SKM-1 treated with dmso at 0.1 percent for 144 hours (cell line): ENCODE results near the gene NKAIN2.
"Not testable (repeated sequence)": the region's sequence is repeated elsewhere in the genome, so short reads cannot be mapped to it uniquely, and the experiment has no call there.

Experiments
- DNase-seq: peaks from one replicate; lab custom pipeline; 2025; ENCODE audit not compliant: unreplicated experiment; lab: John Stamatoyannopoulos, UW

The NKAIN2 gene

GRCh38 chr6:123956492-123957139 lies 153.0 kb downstream of the NKAIN2 start:
- DNase-seq, result no peak

- DNase-seq, result no peak
These were observed 158.8 kb downstream of the NKAIN2 start for GRCh38 chr6:123962508-123962907.

DNA sequence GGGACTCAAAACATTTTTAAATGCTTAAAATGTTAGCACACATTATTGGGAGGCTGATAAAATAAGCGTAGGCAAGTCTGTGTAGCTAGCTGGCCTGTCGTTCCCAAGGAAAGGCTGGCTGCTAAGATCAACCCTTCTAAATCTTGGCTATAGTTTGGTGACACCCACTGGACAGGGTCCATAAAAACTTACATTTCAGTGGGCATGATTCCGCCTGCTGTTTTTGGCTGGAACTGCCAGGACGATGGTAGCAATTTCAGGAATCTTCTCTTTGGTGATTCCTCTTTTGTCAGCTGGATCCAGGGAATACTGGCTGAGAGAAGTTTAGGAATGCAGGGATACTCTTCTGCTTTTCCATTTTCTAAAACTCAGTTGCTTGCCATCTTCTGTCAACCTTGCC lies 162.2 kb downstream of the NKAIN2 start:
- DNase-seq, result no peak

- no peak for DNase-seq
These were observed 163.0 kb downstream of the NKAIN2 start for GRCh38 chr6:123966618-123967017.

DNA sequence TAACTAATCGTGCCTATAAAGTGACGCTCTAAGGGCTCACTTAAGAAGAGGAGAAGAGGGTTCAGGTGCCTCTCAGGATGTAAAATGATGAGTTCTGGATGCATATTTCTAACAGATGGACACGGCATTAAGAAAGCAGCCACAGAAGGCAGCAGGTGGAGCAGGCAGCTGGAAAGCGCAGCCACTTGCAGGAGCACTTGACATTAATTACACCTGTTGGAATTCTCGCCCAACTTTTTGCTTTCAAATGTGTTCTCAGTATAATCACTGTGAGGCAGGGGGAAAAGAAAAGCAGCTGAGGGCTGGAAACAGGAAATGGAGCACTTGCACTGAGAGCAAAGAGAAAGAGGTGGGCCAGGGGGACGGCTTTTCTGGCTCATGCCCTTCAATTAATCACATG lies 164.2 kb downstream of the NKAIN2 start:
- no peak for DNase-seq

DNA sequence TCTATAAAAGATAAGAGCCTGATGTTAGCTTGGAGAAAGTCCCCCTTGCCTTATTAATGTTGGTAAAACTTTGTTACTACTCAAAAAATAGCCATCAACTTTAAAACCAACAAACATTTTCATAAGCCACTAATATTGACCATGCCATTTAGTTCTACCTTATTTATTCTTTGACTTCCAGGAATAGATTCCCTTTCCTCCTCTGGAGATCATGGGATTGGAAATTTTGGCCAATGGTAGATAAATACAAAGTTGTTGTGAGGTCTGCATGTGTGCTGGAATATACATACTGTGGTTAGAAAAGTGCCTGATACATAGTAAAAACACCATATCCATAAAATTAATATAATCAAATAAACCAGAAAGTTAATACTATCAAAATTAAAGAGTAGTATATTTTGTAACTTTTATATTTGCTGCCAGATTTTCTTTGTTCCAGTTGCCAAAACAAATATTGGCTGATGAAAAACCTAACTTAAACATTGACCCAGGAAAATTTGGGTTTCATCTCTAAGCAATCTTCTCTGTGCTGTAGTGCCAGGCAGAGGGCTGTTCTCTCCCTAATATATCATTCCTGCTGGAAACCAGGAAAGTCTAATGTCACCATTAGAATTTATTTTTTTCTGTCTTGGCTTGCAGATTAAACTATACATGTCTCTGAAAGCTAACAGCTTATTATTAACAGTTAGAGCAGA lies 169.1 kb downstream of the NKAIN2 start:
- DNase-seq, result no peak

GRCh38 chr6:123980311-123980710 lies 176.6 kb downstream of the NKAIN2 start:
- no peak for DNase-seq

GRCh38 chr6:123986938-123987337 lies 183.3 kb downstream of the NKAIN2 start:
- DNase-seq, result no peak

DNA sequence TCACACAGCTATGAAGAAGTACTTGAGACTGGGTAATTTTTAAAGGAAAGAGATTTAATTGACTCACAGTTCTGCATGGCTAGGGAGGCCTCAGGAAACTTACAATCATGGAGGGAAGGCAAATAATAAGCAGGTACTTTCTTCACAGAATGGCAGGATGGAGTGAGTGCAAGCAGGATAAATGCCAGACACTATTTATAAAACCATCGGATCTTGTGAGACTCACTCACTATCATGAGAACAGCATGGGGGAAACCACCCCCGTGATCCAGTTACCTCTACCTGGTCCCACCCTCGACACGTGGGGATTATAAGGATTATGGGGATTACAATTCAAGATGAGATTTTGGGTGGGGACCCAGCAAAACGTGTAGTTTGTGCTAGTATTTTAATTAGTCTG lies 186.3 kb downstream of the NKAIN2 start:
- DNase-seq, result not testable (repeated sequence)

DNA sequence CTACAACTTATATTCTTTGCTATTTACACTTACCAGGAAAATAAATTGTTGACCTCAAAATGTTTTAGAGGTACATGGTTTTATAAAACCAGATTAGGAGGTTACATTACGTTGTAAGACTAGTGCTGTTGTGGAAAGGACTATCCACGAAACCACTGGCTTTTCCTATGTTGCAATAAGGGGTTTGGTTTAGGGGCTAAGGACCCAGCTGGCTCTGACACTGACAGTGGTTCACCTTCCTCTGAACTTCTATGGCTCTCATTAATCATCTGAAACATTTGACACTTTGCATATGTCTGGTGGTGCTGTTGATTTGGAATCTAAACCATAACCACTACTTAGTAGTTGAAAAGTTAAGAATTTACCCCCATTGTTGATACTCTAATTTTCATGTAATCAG lies 186.7 kb downstream of the NKAIN2 start:
- DNase-seq, result no peak

DNA sequence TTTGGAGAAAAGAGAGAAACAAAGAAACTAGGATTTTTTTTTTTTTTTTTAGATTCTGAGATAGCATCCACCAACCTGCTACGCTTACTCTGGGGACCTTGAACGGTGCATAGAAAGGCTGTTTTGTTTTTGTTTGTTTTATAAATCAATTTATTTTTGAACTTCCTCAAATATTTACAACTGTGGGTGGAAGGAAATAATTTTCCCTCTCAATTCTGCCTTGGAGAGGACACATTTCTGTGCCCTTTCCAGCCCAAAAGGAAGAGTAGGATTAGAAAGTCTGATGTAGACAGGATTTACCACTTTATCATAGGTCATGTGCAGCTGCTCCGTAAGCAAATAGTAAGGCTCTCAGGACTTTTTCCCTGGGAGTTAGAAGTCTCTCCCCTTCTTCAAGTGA lies 190.5 kb downstream of the NKAIN2 start:
- DNase-seq, result no peak

DNA sequence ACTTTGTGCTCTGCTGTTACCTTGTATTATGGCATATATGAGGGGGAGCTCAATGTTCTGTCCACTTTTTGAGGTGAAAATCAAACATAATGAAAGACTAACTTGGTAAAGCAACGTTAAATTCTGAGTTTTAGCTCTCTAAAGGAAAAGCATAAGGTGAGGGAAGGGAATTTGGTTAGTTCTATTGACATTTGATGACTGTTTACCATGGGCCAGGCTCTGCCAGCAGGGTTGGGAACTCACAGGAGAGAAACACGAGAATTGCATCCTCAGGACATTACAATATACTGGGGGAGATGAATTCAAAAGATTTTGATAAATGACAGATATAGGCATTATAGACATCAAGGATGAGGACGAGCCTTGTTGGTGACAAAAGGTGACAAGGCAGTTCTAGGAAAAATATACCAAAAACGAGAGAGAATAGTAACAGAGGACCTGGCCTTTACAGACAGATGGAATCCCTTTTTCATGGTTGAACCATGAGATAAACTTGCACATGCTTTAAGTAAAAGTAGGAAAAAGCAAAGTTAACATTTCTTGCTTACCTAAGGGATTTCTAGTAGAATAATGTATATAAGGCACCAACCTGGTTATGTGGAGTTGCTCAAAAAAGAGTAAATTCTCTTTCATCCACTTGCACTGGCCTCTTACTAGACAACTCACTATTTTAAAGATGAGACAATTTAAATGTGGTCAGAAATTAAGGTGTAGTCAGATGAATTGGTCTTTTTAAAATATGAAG lies 191.4 kb downstream of the NKAIN2 start:
- no peak for DNase-seq

- DNase-seq, result no peak
These were observed 193.6 kb downstream of the NKAIN2 start for GRCh38 chr6:123997223-123997622.

DNA sequence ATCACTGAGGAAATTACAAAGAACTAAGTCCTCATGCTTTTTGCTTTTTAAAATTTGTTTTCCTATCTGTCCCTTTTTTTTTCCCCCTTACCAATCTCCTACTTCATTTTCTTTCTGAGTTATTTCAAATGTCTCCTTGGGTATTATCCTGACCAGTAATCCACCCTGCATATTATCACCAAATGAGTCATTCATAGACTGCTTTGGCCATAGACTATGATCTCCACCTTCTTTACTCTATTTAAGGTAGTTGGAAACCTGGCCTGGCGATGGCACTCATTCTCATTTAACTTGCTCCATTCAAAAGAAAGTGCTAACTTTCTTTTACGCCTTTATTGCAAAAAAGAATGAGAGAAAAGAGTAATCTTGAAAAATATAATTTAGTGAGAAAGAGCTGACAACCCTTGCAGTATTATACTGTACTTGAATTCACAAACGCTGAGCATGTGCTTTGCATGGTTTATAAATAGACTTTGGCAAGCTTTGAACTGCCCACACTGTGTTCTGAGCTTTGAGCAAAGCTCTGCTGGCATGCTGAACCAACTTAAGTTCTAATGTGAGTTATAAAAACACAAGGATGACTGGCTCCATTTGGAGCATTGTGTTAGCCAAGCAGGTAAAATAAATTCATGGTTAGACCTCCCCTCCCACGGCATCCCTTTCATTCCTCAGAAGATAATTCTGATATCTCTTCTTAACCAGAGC lies 198.9 kb downstream of the NKAIN2 start:
- DNase-seq, result no peak

DNA sequence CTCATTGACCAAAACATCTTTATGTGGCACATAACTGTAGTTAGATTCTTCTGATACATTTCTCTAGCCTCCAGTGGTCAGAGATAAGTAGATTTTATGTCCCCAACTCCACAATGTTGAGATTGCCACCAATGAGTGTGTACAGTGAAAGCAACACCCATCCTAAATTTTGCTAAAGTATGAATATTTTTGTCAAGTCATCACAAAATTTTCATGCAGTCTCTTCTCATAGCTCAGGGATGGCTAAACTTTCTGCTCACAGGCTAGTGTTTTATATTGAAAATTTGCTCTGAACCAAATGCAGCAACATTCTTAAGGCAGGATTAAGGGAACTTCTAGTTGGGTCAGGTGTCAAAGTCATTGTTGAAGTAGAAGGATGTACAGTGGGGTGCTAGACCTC lies 203.6 kb downstream of the NKAIN2 start:
- DNase-seq, result no peak

DNA sequence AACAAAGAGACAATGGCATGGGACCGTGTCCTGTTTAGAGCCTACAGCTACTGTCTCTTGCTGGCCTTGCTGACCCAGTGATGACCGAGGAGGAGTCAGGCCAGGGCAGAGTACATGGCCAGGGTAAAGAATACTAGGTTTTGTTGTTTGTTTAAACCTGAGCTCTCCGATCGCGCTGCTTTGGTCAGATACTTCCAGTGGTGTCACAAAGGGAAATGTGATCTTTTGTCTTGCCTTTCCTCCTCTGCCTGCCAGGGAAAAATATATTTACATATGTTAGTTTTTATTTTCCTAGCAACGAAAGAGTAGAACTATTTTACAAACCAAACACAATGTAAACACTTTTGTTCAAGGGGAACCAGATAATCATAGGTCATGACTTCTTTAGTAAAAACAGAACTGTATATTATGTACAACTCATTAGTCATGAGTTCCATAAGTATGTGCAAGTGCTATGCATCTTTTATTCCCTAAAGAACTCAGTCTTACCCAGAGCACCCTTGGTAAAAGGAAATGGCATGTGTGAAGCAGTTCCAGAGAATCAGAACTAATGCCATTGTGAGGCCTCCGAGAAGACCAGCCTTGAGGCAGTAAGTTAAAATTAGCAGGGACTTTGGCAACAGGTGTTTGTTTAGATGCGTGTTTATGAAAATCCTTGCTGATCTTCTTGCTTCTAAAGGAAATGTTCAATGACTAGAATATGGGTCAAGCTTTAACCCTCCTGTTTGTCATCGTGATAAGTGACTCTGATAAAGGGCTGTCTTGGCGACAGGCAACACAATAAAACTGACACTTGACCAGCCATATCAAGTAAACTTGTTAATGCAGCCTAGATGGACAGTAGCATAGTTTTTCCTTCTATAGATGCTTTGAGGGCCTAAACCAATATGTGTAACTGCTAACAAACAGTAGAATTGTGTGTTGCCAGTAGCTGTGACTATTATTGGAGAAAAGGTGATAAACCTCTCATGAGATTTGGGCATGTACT lies 204.6 kb downstream of the NKAIN2 start:
- no peak for DNase-seq

DNA sequence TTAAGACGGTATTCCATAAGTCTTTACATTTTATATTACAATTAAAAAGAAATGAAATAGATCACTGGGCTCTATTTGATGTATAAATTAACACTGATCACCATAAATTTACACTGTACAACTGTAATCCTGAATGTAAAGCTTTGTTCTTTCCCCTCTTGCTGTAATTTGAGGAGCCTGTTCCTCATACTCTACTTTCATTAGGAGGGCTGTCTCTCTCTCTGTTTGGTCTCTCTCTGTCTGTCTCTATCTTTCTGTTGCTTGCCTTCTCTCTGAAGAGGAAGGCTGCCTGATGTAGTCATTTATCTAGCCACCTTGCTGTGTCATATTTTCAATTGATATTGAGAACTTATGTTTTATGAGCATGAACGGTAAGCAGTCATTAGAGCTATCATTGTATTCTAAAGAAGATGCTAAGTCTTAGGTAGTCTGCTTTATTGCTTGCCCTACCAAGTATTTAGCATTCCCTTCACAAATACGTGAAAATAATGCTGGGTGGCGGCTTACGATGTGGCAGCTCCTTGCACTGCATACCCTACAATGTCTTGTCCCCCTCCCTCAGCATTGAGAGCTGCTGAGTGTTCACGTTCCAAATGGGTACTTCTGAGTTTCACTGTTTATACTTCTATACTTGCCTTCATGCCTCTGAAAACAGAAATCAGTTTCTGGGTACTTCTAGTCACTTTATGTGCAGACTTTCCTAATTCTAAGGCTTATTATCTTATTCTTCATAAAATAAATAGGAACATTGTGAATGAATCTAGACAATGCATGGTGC lies 205.5 kb downstream of the NKAIN2 start:
- no peak for DNase-seq

DNA sequence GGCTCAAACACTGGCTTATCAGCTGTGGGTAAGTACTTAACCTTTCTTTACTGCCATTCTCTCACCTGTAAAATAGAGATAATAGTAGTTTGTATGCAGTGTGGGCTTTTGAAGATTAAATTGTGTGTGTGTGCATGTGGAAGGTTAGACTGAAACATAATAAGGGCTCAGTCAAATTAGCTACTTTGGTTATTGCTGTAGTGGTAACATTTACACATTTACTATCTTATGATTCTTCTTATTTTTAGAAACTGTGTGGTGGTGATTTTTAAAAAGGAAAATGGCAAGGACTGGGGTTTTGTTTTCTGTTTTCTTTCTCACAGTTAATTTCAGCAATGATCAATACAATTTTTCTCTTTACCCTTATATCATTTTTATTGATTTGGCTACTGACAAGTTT lies 206.9 kb downstream of the NKAIN2 start:
- DNase-seq, result no peak

- DNase-seq, result no peak
These were observed 207.5 kb downstream of the NKAIN2 start for GRCh38 chr6:124011180-124011579.

DNA sequence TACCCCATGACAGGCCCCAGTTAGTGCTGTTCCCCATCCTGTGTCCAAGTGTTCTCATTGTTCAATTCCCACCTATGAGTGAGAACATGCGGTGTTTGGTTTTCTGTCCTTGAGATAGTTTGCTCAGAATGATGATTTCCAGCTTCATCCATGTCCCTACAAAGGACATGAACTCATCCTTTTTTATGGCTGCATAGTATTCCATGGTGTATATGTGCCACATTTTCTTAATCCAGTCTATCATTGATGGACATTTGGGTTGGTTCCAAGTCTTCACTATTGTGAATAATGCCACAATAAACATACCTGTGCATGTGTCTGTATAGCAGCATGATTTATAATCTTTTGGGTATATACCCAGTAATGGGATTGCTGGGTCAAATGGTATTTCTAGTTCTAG lies 218.4 kb downstream of the NKAIN2 start:
- not testable (repeated sequence) for DNase-seq
